GM19467 (cell line): ENCODE results near the gene PRCC.

Experiments
- ATAC-seq: cut with Tn5 transposase; IDR thresholded peaks from one replicate; pipeline ENCODE4 v1.9.1; 2021; ENCODE audit warnings: mild to moderate bottlenecking, moderate library complexity; ENCODE audit not compliant: unreplicated experiment

PRCC gene

GRCh38 chr1:156767101-156767878 is at the start of gene PRCC:
TSS of gene PRCC (plus strand) at chr1:156767535. CDS start at chr1:156767772, 237 bp downstream.
- peak; percentile 94 for ATAC-seq

- ATAC-seq = no peak
These were observed 46.2 kb upstream of the PRCC start for GRCh38 chr1:156721131-156721530.

- ATAC-seq = no peak
These were observed 45.8 kb upstream of the PRCC start for GRCh38 chr1:156721535-156721934.

GRCh38 chr1:156725683-156726280 is 41.6 kb upstream of the PRCC start:
- ATAC-seq = peak; percentile 35

GRCh38 chr1:156726549-156727226 is 40.6 kb upstream of the PRCC start:
- ATAC-seq = no peak

GRCh38 chr1:156727492-156727891 is 39.8 kb upstream of the PRCC start:
- no peak for ATAC-seq

- ATAC-seq = peak; percentile 53
These were observed 39.3 kb upstream of the PRCC start, which contains the start of gene METTL25B for GRCh38 chr1:156727926-156728598. TSS of gene METTL25B (plus strand) at chr1:156728469. CDS start at chr1:156729105, 636 bp downstream.

GRCh38 chr1:156728599-156729462 is 38.5 kb upstream of the PRCC start, which contains the start of gene ISG20L2:
TSS of gene ISG20L2 (minus strand) at chr1:156728766. CDS start at chr1:156727652, 1,114 bp downstream.
- peak; percentile 77 for ATAC-seq

- no peak for ATAC-seq
These were observed 33.2 kb upstream of the PRCC start for GRCh38 chr1:156733989-156734584.

GRCh38 chr1:156738407-156738806 is 28.9 kb upstream of the PRCC start:
- no peak for ATAC-seq

- no peak for ATAC-seq
These were observed 28.4 kb upstream of the PRCC start for GRCh38 chr1:156738916-156739315.

GRCh38 chr1:156740237-156740740 is 27.0 kb upstream of the PRCC start:
- peak; percentile 1 for ATAC-seq

- ATAC-seq = peak; percentile 86
These were observed 26.4 kb upstream of the PRCC start, which contains the start of gene MRPL24 for GRCh38 chr1:156740741-156741480. TSS of gene MRPL24 (minus strand) at chr1:156741088. CDS start at chr1:156738704, 2,384 bp downstream.

GRCh38 chr1:156741481-156741983 is 25.8 kb upstream of the PRCC start:
- ATAC-seq = no peak

- ATAC-seq = no peak
These were observed 25.3 kb upstream of the PRCC start for GRCh38 chr1:156742017-156742416.

GRCh38 chr1:156742801-156743200 is 24.5 kb upstream of the PRCC start:
- no peak for ATAC-seq

GRCh38 chr1:156743367-156744302 is 23.7 kb upstream of the PRCC start:
- ATAC-seq = no peak
